Endometrial microvascular endothelial cells (primary cell): Measurements from ENCODE around the gene ENHO. TPM values are rescaled to one million over a fixed set of nuclear protein-coding genes. Genes with fewer than 3 reads are reported as not detected.

Experiments used
- in situ Hi-C: cut with HindIII; loops from 2 replicates; pipeline ENCODE4 v1.10.0; 2017; ENCODE audit warnings: low sequenced_read_pairs, low pct_unique_long_range_greater_than_20kb; ENCODE audit errors: inconsistent ontology term
- total RNA-seq: library from RNA; depleted of rRNA; stranded (reverse); fragments of >200 nt; gene quantifications from one replicate; pipeline ENCODE4 v1.2.3, GENCODE V29; 2015; ENCODE audit errors: inconsistent ontology term

Gene ENHO
- 0.09 TPM for total RNA-seq

DNA sequence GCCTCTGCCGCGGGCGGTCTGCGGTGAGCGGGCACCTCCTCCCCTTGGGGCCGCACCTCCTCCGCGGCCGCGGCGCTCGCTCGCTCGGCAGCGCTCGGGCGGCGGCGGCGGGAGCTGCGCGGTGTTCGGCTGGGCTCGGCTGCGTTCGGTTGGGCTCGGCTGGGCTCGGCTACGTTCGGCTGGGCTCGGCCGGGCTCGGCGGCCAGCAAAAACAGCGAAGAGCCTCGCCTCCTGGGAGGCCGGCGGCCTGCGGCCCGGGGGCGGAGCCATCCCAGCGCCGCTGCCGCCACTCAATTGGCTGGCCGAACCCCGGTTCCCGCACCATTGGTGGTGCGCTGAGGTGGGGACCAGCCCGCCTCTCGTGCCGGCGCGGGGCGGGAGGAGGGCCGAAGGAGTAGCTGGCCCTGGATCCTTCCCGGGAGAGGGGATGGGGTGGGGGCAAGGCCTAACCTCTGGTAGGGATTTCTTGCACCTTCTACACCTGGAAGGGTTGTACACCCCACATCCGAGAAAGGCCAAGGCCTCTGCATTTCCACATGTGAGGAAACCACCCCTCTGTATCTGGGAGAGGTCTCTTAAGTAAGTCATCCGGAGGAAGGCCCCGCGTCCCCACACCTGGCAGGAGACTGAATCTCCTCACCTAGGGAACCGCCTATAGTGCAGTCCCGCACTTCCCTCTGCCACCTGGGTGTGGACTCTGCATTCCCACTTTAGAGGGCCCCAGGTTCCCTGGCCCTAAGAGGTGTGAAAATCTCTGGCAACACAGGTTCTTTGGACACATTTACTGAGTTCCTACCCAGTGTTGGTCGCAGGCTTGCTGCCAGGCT, at the start of gene ENHO:
ENHO (minus strand) TSS at position 20 of the 827 bp plus-strand sequence. CDS start 1,295 bp downstream, outside the sequence.
- in situ Hi-C loops: no loop called here

- in situ Hi-C loops: no loop called here
Observed at GRCh38 chr9:34572092-34572491, 49.3 kb upstream of the ENHO start.

DNA sequence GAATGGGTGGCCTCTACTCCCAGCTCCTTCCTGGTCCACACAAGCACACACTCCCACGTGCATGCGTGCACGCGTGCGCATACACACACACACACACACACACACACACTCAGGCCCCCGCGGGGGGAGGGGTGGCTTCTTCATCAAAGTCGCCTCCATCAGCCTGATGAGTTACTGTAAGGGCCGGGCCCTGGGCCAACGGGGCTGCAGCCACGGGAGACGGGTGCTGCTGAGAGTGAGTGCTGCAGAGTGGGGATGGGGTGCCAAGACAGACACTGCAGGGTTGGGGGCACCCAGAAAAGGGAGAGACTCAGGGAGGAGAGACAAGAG, 48.7 kb upstream of the ENHO start:
- in situ Hi-C loops: no loop called here

DNA sequence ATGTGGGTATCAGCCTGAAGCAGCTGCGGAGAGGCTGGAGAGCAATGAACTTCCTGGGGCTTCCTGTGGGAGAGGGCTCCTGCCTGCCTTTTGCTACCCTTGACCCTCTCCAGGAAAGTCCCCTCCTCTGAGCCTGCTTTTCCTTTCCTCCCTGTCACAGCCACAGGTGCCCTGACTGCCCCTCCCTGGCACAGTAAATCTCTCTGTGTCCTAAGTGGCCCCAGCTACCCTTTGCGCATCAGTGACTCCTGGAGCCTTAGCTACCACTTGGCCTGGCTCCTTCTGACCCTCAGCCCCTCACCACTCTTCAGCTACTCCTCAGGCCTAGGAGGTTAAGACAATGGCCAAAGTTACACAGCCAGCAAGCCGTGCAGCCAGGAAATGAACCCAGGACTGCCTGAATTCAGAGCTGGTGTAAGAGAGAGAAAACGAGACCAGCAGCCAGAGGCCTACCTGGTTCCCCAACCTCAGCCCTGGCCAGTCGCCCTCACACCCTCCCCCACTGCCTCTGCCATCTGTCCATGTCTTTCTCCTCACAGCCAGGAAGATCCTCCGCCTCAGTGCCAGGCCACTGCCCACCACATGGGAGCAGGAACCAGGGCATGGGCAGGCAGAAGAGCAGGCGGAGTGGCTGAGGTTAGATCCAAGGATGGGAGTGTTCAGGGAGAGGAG, 48.2 kb upstream of the ENHO start:
- in situ Hi-C loops: no loop called here

DNA sequence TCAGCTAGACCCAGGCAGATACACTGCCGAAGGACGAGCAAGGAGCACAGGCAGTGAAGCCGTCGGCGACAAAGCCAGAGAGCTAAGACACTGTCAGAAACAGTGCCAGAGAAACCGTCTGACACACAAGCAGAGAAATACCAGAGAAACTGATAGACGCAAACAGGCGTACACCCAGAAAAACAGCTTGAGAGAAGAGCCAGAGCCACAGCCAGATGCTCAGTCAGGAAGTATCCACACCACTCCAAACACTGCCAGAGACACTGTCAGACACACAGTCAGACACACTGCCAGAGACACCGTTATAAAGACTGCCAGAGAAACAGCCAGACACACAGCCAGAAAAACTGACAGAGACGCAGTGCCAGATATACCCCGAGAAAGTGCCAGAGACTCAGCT, 47.6 kb upstream of the ENHO start:
- in situ Hi-C loops: no loop called here

DNA sequence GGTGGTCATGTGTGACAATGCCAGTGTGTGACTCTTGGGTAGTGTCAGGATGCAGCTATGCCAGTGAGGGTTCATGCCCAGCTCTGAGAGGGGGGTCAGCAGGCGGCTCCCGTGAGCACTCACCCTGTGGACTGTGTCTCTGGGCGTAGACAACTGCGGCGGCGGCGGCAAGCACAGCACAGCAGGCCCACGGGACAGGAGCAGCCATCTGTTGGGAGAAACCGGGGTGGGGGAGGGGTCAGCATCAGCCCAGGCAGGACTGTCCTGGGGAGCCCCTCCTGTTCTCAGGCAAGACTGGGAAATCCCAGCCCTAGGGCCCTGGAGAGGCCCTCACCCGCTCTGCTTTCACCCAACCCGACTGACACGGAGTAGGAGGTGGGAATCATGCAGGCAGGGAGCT, 46.0 kb upstream of the ENHO start:
- in situ Hi-C loops: no loop called here

DNA sequence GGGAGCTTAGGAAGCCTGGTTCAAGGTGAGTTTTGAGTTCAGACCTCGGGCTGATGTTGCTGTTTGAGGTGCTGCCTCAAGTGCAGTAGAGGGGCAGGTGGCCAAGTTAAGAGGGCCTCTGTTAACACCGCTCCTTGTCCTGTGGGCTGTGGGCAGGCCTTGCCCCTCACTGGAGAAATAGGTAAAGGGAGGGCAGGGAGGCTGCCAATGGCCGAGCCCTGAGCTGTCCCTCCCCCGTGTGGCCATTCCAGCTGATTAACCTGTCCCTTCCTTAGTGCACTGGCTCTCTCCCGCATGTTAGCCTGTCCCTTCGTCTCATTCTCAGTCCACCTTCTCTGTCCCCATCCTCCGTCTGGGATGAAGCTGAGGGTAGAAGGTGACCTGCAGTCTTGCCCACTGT, 45.3 kb upstream of the ENHO start:
- in situ Hi-C loops: no loop called here

DNA sequence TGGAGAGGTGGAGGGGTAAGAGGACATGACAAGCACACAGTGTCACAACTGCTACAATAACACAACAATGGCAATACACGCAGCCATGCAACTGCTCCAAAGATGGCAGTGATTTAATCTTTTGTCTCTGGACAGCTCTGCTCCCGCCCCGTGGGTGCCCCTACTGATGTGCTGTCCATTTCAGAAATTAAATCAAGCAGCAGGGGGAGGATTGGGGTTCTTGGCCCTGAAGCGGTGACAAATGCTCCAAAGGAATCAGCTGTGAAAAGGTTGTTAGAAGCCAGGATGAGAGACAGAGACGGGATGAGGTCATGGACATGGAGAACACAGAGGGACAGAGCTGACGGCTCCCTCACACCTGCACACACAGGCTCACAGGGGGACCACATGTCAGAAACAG, 44.2 kb upstream of the ENHO start:
- in situ Hi-C loops: no loop called here

DNA sequence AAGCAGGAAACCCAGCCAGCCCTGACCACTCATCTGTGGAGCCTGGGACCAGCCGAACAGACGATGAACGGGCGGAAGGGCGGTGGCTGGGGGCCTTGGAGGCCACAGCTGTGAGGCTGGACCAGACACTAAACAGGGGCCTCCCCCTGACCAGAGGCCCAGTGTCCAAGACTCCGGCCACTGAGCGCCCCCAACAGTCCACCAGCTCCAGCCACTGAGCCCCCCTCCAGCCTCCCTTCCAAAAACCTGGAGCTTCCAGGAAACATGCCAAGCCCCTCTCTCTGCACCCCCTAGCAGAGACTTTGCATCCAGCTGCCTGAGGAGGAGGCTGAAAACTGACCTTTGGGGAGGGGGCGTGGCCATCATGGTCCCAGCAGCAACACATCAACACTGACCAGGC, 43.5 kb upstream of the ENHO start:
- in situ Hi-C loops: no loop called here

- in situ Hi-C loops: no loop called here
Observed at GRCh38 chr9:34565856-34566255, 43.1 kb upstream of the ENHO start.

GRCh38 chr9:34564617-34565016, 41.8 kb upstream of the ENHO start:
- in situ Hi-C loops: no loop called here

- in situ Hi-C loops: no loop called here
Observed at GRCh38 chr9:34563262-34563661, 40.5 kb upstream of the ENHO start.

DNA sequence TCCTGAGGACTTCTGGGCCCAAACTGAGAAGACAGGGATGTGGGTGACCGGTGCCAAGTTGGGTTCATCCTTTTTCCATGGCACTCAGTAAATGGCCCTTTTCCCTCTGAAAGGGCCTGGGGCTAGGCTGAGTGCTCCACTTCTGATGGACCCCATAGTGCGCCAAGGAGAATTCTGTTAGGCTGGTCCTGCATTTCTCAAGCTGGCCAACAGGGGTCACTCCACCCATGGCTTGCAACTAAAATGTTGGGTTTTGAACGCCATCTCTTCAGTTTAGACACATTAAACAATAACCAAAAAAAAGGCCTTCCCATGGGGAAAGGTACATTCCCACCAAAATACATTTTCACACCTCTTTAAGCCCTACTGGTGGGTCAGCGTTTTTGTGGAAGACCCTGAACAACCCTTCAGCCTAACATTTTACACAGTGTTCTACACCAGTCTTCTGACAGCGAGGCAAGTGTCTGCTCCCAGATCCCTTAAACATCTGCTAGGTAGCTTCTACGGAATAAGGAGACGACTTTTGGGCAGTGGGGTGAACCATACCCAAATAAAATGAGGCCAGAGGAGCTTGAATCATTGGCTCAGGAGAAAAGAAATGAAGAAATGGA, 39.5 kb upstream of the ENHO start:
- in situ Hi-C loops: no loop called here

DNA sequence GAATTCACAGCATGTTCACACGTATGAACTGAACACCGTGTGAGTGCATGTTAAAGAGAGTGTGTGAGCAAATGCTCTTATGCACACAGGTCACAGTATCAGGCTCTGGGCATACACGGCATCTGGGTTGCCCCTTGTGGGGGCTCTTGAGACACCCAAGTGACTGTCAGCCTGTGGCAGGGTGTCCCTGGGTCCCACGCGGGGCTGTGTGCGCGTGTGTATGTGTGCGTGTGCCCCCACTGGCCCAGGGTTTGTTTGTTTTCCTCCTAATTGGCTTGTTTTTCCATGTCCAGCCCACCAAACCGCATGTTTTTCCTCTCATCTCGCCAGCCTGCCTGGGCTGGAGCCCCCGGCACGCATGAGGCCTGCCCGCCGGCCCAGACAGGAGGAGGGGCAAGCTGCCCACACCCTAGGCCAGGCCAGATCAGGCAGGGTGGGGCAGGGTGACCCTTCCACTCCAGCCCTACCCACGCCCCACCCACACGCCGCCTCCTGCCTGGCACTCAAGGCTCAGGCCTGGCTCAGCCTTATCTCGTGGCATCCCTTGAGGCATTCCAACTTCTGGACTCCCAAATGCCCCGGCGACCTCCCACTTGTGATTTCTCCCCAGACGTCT, 37.9 kb upstream of the ENHO start:
- in situ Hi-C loops: no loop called here

GRCh38 chr9:34559624-34560455, 37.0 kb upstream of the ENHO start:
- in situ Hi-C loops: no loop called here

DNA sequence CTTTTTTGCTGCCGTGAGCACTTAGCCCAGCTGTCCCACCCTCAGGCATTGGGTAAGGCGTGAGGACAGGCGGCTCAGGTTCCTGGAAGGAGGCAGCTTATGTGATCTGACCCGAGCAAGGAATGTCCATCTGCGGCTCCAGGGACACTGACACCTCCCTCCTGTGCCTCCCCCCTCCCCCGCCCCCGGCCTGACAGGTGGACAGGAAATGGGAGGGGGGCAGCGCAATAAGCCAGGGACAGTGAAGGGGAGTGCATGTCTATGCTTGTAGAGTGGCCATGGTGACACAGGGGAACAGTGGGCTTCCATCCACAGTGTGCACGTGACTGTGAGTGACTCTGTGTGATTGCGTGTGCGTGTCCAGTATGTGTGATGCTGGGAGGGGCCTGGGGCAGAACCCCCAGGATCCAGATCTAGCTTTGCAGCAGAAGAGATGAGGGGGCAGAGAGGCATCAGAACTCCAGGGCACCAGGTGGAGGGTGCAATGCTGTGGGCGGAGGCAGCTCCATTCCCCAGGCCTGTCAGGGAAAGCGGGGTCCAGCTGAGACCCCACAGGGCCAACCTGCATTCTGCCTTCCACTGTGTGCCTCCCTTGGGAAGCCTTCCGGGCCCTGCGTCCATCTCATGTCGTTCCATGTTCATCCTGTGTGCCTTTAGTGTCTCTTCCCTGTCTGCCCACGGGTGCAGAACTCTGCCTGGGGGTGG, 36.3 kb upstream of the ENHO start:
- in situ Hi-C loops: no loop called here

DNA sequence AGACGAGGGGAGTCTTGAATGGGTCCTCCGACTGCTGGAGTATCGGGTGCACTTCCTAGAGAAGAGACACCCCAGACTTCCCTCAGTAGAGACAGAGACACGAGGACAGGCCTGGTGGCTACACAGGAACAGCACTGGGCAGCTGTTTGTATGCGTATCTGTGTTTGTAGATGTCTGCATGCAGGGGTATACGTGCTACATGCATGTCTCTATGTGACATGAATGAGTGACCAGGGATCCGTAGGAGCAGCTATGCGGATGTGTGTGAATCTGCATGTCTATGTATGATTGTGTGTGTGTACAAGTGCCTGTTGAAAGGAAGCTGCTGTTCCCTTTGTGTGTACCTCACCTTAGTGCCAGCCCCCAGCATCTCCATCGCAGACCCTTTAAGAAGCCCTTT, 35.6 kb upstream of the ENHO start:
- in situ Hi-C loops: no loop called here
